GM12878 (cell line): ENCODE measurements around the gene CBR3. TPM values are rescaled to one million over a fixed set of nuclear protein-coding genes. Genes with fewer than 3 reads are reported as not detected.

Experiments used
- EGR1 ChIP-seq, 2 experiments: IDR thresholded peaks; 1 replicate in 1 of 2; 2 replicates in 1 of 2; pipeline ENCODE4 v1.6.1; 2011 to 2012; ENCODE audit warnings: low read depth in 2 of 2, low read length in 2 of 2, borderline replicate concordance in 1 of 2, mild to moderate bottlenecking in 1 of 2, moderate library complexity in 1 of 2
- MEF2A ChIP-seq: IDR thresholded peaks from 2 replicates; pipeline ENCODE4 v1.6.1; 2011; ENCODE audit warnings: low read depth, mild to moderate bottlenecking, low read length, moderate library complexity; ENCODE audit not compliant: insufficient read depth
- NR2C1 ChIP-seq: fragments of 450-650 bp; IDR thresholded peaks from 2 replicates; pipeline ENCODE4 v1.6.1; 2017; ENCODE audit warnings: antibody characterized with exemption, mild to moderate bottlenecking, moderate library complexity
- NR2F1 ChIP-seq: fragments of 450-650 bp; conservative IDR thresholded peaks from 2 replicates; pipeline ENCODE4 v1.6.1; 2017; ENCODE audit warnings: mild to moderate bottlenecking
- POLR2AphosphoS2 ChIP-seq: IDR thresholded peaks from 2 replicates; pipeline ENCODE4 v1.6.1; 2011; ENCODE audit warnings: low read depth, mild to moderate bottlenecking, low read length, improper control_type of control experiment, moderate library complexity
- RBBP5 ChIP-seq: fragments of 200-600 bp; sonication (generic); conservative IDR thresholded peaks from 2 replicates; pipeline ENCODE4 v1.6.1; 2016
- SREBF2 ChIP-seq: IDR thresholded peaks from 2 replicates; pipeline ENCODE4 v1.6.1; 2012; ENCODE audit warnings: mild to moderate bottlenecking, low read length
- ZNF622 ChIP-seq: fragments of 450-650 bp; IDR thresholded peaks from 2 replicates; pipeline ENCODE4 v1.6.1; 2017; ENCODE audit warnings: mild to moderate bottlenecking, inconsistent platforms
- ZZZ3 ChIP-seq: IDR thresholded peaks from 2 replicates; pipeline ENCODE4 v1.6.1; 2011; ENCODE audit warnings: low read depth; ENCODE audit not compliant: control insufficient read depth, insufficient read length
- polyA plus RNA-seq, 11 experiments: library from polyadenylated mRNA; depleted of rRNA in 4 of 11; unstranded in 6 of 11; stranded (reverse) in 5 of 11; fragments of >200 nt; fragmentation: Nextera tagmentation in 4 of 11; fragmentation: Illumina TruSeq in 1 of 11; extraction: Ambion mirVana in 4 of 11; extraction: Trizol in 1 of 11; gene quantifications; 1 replicate in 1 of 11; 2 replicates in 10 of 11; pipeline versions ENCODE4 v1.2.1 to v1.2.3, GENCODE V29; 2011 to 2016; ENCODE audit warnings: inconsistent platforms in 2 of 11, missing spikeins in 2 of 11, low read depth in 1 of 11
- total RNA-seq, 4 experiments: library from RNA; depleted of rRNA in 3 of 4; stranded (reverse); fragments of >200 nt in 3 of 4; fragmentation: Illumina TruSeq in 1 of 4; extraction: Trizol in 1 of 4; gene quantifications; 2 replicates each; pipeline versions ENCODE4 v1.2.1 to v1.2.3, GENCODE V29; 2013 to 2021
- TF ChIP-seq, protein P1 (sequence below): fragments of 150-350 bp; IDR thresholded peaks from 2 replicates; pipeline ENCODE4 v1.6.1; 2016; ENCODE audit warnings: low read depth, low read length
- TF ChIP-seq, protein P2 (sequence below): fragments of 450-650 bp; IDR thresholded peaks from 2 replicates; pipeline ENCODE4 v1.6.1; 2017; ENCODE audit warnings: antibody characterized with exemption, mild to moderate bottlenecking, moderate library complexity

The CBR3 gene
- total and polyA plus RNA-seq, 10 of the 15 experiments (the other 5 are each of a cell fraction or from before 2014, with no cell fraction given) = 0.48 to 17.2 (median 11.2) TPM

DNA sequence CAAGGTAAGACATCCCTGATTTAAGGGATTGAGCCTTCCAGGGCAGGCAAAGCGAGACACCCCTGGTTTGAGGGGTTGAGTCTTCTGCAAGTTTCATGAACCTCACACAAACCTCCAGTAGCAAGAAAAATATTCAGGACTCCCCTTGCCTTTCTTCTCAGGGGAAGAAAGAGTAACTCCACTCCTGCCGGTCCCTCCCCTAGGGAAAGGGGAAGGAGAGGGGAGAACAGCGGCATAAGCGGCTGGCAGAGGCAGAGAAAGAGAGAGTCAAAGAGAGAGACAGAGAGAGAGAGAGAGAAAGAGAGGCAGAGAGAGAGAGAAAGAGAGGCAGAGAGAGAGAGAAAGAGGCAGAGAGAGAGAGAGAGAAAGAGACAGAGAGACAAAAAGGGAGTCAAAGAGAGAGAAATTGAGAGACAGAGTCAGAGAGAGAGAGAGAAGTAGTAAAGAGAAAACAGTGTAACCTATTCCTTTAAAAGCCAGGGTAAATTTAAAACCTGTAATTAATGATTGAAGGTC is 29.5 kb upstream of the CBR3 start (continued):
- TF ChIP-seq EGR1 (IDR thresholded peaks at IDR 0.05; ENCODE audit: borderline replicate concordance in 1 of 2, low read depth in 2 of 2, low read length in 2 of 2) (no peak), ZZZ3 (no peak), RBBP5 (no peak), SREBF2 (no peak), ZNF622 (no peak), MEF2A (no peak), NR2F1 (no peak), NR2C1 (no peak), POLR2AphosphoS2 (no peak)
- TF ChIP-seq, protein P1, sequence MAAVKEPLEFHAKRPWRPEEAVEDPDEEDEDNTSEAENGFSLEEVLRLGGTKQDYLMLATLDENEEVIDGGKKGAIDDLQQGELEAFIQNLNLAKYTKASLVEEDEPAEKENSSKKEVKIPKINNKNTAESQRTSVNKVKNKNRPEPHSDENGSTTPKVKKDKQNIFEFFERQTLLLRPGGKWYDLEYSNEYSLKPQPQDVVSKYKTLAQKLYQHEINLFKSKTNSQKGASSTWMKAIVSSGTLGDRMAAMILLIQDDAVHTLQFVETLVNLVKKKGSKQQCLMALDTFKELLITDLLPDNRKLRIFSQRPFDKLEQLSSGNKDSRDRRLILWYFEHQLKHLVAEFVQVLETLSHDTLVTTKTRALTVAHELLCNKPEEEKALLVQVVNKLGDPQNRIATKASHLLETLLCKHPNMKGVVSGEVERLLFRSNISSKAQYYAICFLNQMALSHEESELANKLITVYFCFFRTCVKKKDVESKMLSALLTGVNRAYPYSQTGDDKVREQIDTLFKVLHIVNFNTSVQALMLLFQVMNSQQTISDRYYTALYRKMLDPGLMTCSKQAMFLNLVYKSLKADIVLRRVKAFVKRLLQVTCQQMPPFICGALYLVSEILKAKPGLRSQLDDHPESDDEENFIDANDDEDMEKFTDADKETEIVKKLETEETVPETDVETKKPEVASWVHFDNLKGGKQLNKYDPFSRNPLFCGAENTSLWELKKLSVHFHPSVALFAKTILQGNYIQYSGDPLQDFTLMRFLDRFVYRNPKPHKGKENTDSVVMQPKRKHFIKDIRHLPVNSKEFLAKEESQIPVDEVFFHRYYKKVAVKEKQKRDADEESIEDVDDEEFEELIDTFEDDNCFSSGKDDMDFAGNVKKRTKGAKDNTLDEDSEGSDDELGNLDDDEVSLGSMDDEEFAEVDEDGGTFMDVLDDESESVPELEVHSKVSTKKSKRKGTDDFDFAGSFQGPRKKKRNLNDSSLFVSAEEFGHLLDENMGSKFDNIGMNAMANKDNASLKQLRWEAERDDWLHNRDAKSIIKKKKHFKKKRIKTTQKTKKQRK = no peak
- TF ChIP-seq, protein P2, sequence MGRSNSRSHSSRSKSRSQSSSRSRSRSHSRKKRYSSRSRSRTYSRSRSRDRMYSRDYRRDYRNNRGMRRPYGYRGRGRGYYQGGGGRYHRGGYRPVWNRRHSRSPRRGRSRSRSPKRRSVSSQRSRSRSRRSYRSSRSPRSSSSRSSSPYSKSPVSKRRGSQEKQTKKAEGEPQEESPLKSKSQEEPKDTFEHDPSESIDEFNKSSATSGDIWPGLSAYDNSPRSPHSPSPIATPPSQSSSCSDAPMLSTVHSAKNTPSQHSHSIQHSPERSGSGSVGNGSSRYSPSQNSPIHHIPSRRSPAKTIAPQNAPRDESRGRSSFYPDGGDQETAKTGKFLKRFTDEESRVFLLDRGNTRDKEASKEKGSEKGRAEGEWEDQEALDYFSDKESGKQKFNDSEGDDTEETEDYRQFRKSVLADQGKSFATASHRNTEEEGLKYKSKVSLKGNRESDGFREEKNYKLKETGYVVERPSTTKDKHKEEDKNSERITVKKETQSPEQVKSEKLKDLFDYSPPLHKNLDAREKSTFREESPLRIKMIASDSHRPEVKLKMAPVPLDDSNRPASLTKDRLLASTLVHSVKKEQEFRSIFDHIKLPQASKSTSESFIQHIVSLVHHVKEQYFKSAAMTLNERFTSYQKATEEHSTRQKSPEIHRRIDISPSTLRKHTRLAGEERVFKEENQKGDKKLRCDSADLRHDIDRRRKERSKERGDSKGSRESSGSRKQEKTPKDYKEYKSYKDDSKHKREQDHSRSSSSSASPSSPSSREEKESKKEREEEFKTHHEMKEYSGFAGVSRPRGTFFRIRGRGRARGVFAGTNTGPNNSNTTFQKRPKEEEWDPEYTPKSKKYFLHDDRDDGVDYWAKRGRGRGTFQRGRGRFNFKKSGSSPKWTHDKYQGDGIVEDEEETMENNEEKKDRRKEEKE = no peak
